Stimulated activated CD4-positive, alpha-beta T cell treated with anti-CD3 and anti-CD28 coated beads, TNF-alpha, amount 100 ng/mL, for 24 hours (primary cell): ENCODE results near the gene MYH9.
A peak's percentile ranks its signal among the peaks of the same experiment; 100 is the strongest.
"Not testable (repeated sequence)": the region's sequence is repeated elsewhere in the genome, so short reads cannot be mapped to it uniquely, and the experiment has no call there.

Experiments
- DNase-seq, 3 experiments: peaks; one replicate each; pipeline ENCODE4 v3.0.0-alpha.2; 2020; ENCODE audit warnings: low read depth in 3 of 3

Gene MYH9

GRCh38 chr22:36271951-36272350 is 115.8 kb downstream of the MYH9 start:
- not testable (repeated sequence) for DNase-seq

- DNase-seq = not testable (repeated sequence)
These were observed 116.5 kb downstream of the MYH9 start for GRCh38 chr22:36271231-36271630.

GRCh38 chr22:36267896-36268485 is 119.8 kb downstream of the MYH9 start:
- DNase-seq = no peak

GRCh38 chr22:36267058-36267457 is 120.7 kb downstream of the MYH9 start:
- DNase-seq = no peak

- not testable (repeated sequence) for DNase-seq
These were observed 123.7 kb downstream of the MYH9 start for GRCh38 chr22:36263886-36264664.

- not testable (repeated sequence) for DNase-seq
These were observed 124.5 kb downstream of the MYH9 start for GRCh38 chr22:36263216-36263673.

GRCh38 chr22:36262307-36262706 is 125.5 kb downstream of the MYH9 start:
- DNase-seq = not testable (repeated sequence)

GRCh38 chr22:36261675-36262074 is 126.1 kb downstream of the MYH9 start:
- not testable (repeated sequence) for DNase-seq

GRCh38 chr22:36259615-36260300 is 128.0 kb downstream of the MYH9 start:
- DNase-seq = no peak

- DNase-seq = peak in 1 of 3 experiments; percentile 31
These were observed 128.8 kb downstream of the MYH9 start for GRCh38 chr22:36258701-36259614.

GRCh38 chr22:36257948-36258670 is 129.7 kb downstream of the MYH9 start:
- no peak for DNase-seq

GRCh38 chr22:36257308-36257707 is 130.5 kb downstream of the MYH9 start:
- DNase-seq = no peak

- no peak for DNase-seq
These were observed 131.3 kb downstream of the MYH9 start for GRCh38 chr22:36256478-36256877.

GRCh38 chr22:36255572-36255971 is 132.2 kb downstream of the MYH9 start:
- not testable (repeated sequence) for DNase-seq

GRCh38 chr22:36253523-36254490 is 134.0 kb downstream of the MYH9 start:
- peak in 1 of 3 experiments; percentile 57 for DNase-seq

GRCh38 chr22:36252754-36253522 is 134.8 kb downstream of the MYH9 start, which contains the start of gene APOL1:
Gene APOL1 (plus strand): TSS chr22:36253133. CDS start chr22:36254956, 1,823 bp downstream.
- peak in 1 of 3 experiments; percentile 47 for DNase-seq

GRCh38 chr22:36251979-36252608 is 135.7 kb downstream of the MYH9 start:
- DNase-seq = not testable (repeated sequence)

- not testable (repeated sequence) for DNase-seq
These were observed 137.3 kb downstream of the MYH9 start for GRCh38 chr22:36250292-36250960.
